HepG2 (cell line): ENCODE data around the gene SHANK3. TPM values are rescaled to one million over a fixed set of nuclear protein-coding genes. Genes with fewer than 3 reads are reported as not detected.

Experiments used
- ATAC-seq: fragments of 200-7000 bp; cut with Tn5 transposase; 3 replicates; pipeline ENCODE4 v1.9.1; 2020; ENCODE audit warnings: mild to moderate bottlenecking, moderate library complexity
- BruUV-seq: library from RNA; stranded (reverse); fragments of 400-500 nt; replicated peaks from 2 replicates; lab custom pipeline; 2021; lab: Mats Ljungman, UMichigan
- CTCF ChIA-PET: fragments of 300-600 bp; formaldehyde crosslinking; extraction: SDS; loops from one replicate; lab custom pipeline; 2021; ENCODE audit warnings: low total read pairs, inconsistent platforms, low intra/inter-chr PET ratio; lab: Yijun Ruan, JAX
- POLR2A ChIA-PET: fragments of 350-600 bp; sonication (Branson Sonifier 250); formaldehyde crosslinking; loops from one replicate; lab custom pipeline; 2020; ENCODE audit warnings: antibody characterized with exemption, inconsistent platforms; lab: Yijun Ruan, JAX
- DNase-seq: peaks from one replicate; pipeline ENCODE4 v3.0.0-alpha.2; 2015; ENCODE audit warnings: low spot score
- FAIRE-seq: peaks from 3 replicates; lab custom pipeline; 2011; peaks lifted over from hg19 to GRCh38; lab: Jason Lieb, UNC
- H2AFZ ChIP-seq: one replicate; pipeline ENCODE4 v1.6.1; 2011; ENCODE audit warnings: low read length, inconsistent platforms
- H3K27ac ChIP-seq: fragments of 300-600 bp; 3 replicates; pipeline ENCODE4 v1.8.0; 2011; ENCODE audit warnings: mixed run types, mild to moderate bottlenecking, mixed read lengths, low read length, inconsistent platforms; ENCODE audit not compliant: insufficient read depth; ENCODE audit errors: extremely low read length
- H3K27me3 ChIP-seq, 2 experiments: fragments of 200-600 bp in 1 of 2; 2 replicates in 1 of 2; 3 replicates in 1 of 2; pipeline versions ENCODE4 v1.6.0 to v1.8.0; 2011; ENCODE audit warnings: low read length in 2 of 2, mild to moderate bottlenecking in 2 of 2, moderate library complexity in 2 of 2, inconsistent platforms in 1 of 2; ENCODE audit not compliant: insufficient read depth in 2 of 2, control insufficient read depth in 1 of 2
- H3K36me3 ChIP-seq, 2 experiments: fragments of 200-600 bp in 1 of 2; replicated peaks in 1 of 2; 2 replicates in 1 of 2; 3 replicates in 1 of 2; pipeline versions ENCODE4 v1.5.1 to v1.8.0; 2011; ENCODE audit warnings: low read length in 2 of 2, inconsistent platforms in 1 of 2; ENCODE audit not compliant: insufficient read depth in 2 of 2, control insufficient read depth in 1 of 2
- H3K4me1 ChIP-seq: 2 replicates; pipeline ENCODE4 v1.5.1; 2012; ENCODE audit warnings: low read length, inconsistent platforms; ENCODE audit not compliant: insufficient read depth
- H3K4me2 ChIP-seq: 2 replicates; pipeline ENCODE4 v1.6.0; 2011; ENCODE audit warnings: low read depth, low read length, inconsistent platforms
- H3K4me3 ChIP-seq, 3 experiments: fragments of 200-600 bp in 1 of 3; sonication (generic), shearing (Covaris generic) in 1 of 3; replicated peaks in 1 of 3; 2 replicates each; pipeline ENCODE4 v1.5.1; 2011 to 2016; ENCODE audit warnings: low read length in 3 of 3, inconsistent platforms in 2 of 3, low read depth in 2 of 3, mild to moderate bottlenecking in 2 of 3, control low read depth in 1 of 3, mixed read lengths in 1 of 3; ENCODE audit not compliant: insufficient read depth in 1 of 3
- H3K79me2 ChIP-seq: one replicate; pipeline ENCODE4 v1.6.1; 2011; ENCODE audit warnings: low read length, inconsistent platforms; ENCODE audit not compliant: insufficient read depth
- H3K9ac ChIP-seq: 2 replicates; pipeline ENCODE4 v1.6.0; 2011; ENCODE audit warnings: mild to moderate bottlenecking, low read depth, low read length, inconsistent platforms; ENCODE audit not compliant: insufficient read depth
- H3K9me3 ChIP-seq: 2 replicates; pipeline ENCODE4 v1.5.1; 2012; ENCODE audit warnings: mild to moderate bottlenecking, low read length
- H4K20me1 ChIP-seq: 2 replicates; pipeline ENCODE4 v1.6.0; 2011; ENCODE audit warnings: inconsistent platforms, mild to moderate bottlenecking, low read length, moderate library complexity; ENCODE audit not compliant: insufficient read depth
- DMTF1 ChIP-seq: sonication (generic); formaldehyde crosslinking; IDR thresholded peaks from 2 replicates; pipeline ENCODE4 v1.4.0; 2020; ENCODE audit warnings: mild to moderate bottlenecking, missing genetic modification reagents
- FOSL2 ChIP-seq: sonication (generic); formaldehyde crosslinking; IDR thresholded peaks from 2 replicates; pipeline ENCODE4 v1.4.0; 2020; ENCODE audit warnings: missing genetic modification reagents
- IKZF5 ChIP-seq: IDR thresholded peaks from 2 replicates; pipeline ENCODE4 v1.6.1; 2018; ENCODE audit warnings: missing genetic modification reagents, mild to moderate bottlenecking, missing compliant biosample characterization
- NFRKB ChIP-seq: fragments of 450-650 bp; IDR thresholded peaks from 2 replicates; pipeline ENCODE4 v1.6.1; 2017
- PHF20 ChIP-seq: sonication (generic); formaldehyde crosslinking; IDR thresholded peaks from 2 replicates; pipeline ENCODE4 v1.5.0; 2020; ENCODE audit warnings: mild to moderate bottlenecking, missing genetic modification reagents
- ZBTB7A ChIP-seq: sonication (generic); formaldehyde crosslinking; IDR thresholded peaks from 2 replicates; pipeline ENCODE4 v1.8.0; 2022; ENCODE audit warnings: mild to moderate bottlenecking, missing genetic modification reagents
- ZNF20 ChIP-seq: sonication (generic); formaldehyde crosslinking; IDR thresholded peaks from 2 replicates; pipeline ENCODE4 v1.4.0; 2020; ENCODE audit warnings: mild to moderate bottlenecking, moderate library complexity, missing genetic modification reagents
- ZNF318 ChIP-seq: sonication (generic); formaldehyde crosslinking; IDR thresholded peaks from 2 replicates; pipeline ENCODE4 v1.4.0; 2020; ENCODE audit warnings: mild to moderate bottlenecking, missing genetic modification reagents
- ZNF333 ChIP-seq: sonication (generic); formaldehyde crosslinking; IDR thresholded peaks from 2 replicates; pipeline ENCODE4 v1.4.0; 2020; ENCODE audit warnings: mild to moderate bottlenecking, missing genetic modification reagents, borderline replicate concordance
- ZNF33A ChIP-seq: sonication (generic); formaldehyde crosslinking; IDR thresholded peaks from 2 replicates; pipeline ENCODE4 v1.5.1; 2020; ENCODE audit warnings: missing genetic modification reagents, mild to moderate bottlenecking, moderate library complexity, borderline replicate concordance
- ZNF549 ChIP-seq: sonication (generic); formaldehyde crosslinking; IDR thresholded peaks from 2 replicates; pipeline ENCODE4 v1.5.0; 2020; ENCODE audit warnings: missing genetic modification reagents
- ZNF652 ChIP-seq: IDR thresholded peaks from 2 replicates; pipeline ENCODE4 v1.6.1; 2016; ENCODE audit warnings: low read depth, borderline replicate concordance
- ZNF678 ChIP-seq: sonication (generic); formaldehyde crosslinking; IDR thresholded peaks from 2 replicates; pipeline ENCODE4 v1.4.0; 2020; ENCODE audit warnings: mild to moderate bottlenecking, missing genetic modification reagents
- ZNF766 ChIP-seq: sonication (generic); formaldehyde crosslinking; IDR thresholded peaks from 2 replicates; pipeline ENCODE4 v1.5.0; 2020; ENCODE audit warnings: missing genetic modification reagents, borderline replicate concordance
- ZSCAN21 ChIP-seq: sonication (generic); formaldehyde crosslinking; IDR thresholded peaks from 2 replicates; pipeline ENCODE4 v1.8.0; 2022; ENCODE audit warnings: mild to moderate bottlenecking, missing genetic modification reagents, moderate library complexity, borderline replicate concordance
- WGBS: methylation state at CpG from one replicate; pipeline ENCODE4 v1.1.6; 2017; ENCODE audit warnings: low lambda C conversion rate; 5-methylcytosine and 5-hydroxymethylcytosine counted together
- in situ Hi-C: cut with HindIII; loops from 2 replicates; pipeline ENCODE4 v1.10.0; 2017; ENCODE audit warnings: low pct_unique_long_range_greater_than_20kb; ENCODE audit not compliant: extremely low pct_ligation_motif_present
- intact Hi-C: fragments of 100-400 bp; cut with micrococcal nuclease; formaldehyde crosslinking; loops from one replicate; pipeline ENCODE4 v1.10.0; 2022; ENCODE audit not compliant: unreplicated experiment
- polyA plus RNA-seq, 8 experiments: library from polyadenylated mRNA; depleted of rRNA in 3 of 8; stranded (reverse) in 7 of 8; unstranded in 1 of 8; fragments of >200 nt; fragmentation: Illumina TruSeq in 4 of 8; extraction: Trizol in 4 of 8; gene quantifications; 2 replicates each; pipeline versions ENCODE4 v1.2.1 to v1.2.3, GENCODE V29; 2011 to 2016; ENCODE audit warnings: low read depth in 4 of 8, missing spikeins in 1 of 8, mixed read lengths in 1 of 8; ENCODE audit not compliant: insufficient read depth in 1 of 8
- total RNA-seq, 5 experiments: library from RNA; depleted of rRNA; stranded (reverse); fragments of >200 nt; fragmentation: Illumina TruSeq; extraction: Trizol; gene quantifications; 2 replicates each; pipeline ENCODE4 v1.2.3, GENCODE V29; 2016; ENCODE audit warnings: low read depth in 1 of 5

SHANK3 gene
- total and polyA plus RNA-seq, 2 of the 13 experiments (the other 11 are each of a cell fraction or from before 2014, with no cell fraction given): 2.9 to 4.6 TPM

GRCh38 chr22:50714150-50714549, 41.5 kb downstream of the SHANK3 start:
- Histone ChIP-seq H3K4me2 (no peak overlapping the region), H3K9ac (no peak overlapping the region), H3K9me3 (no peaks in the 10 kb centered on the region), H3K4me1 (peaks cover 13% of the 10 kb centered on the region; the same call in 1 of the 2 replicates), H4K20me1 (no peaks in the 10 kb centered on the region), H3K79me2 (no peaks in the 10 kb centered on the region), H3K27ac (no peak overlapping the region), H3K27me3 (no peaks in the 10 kb centered on the region), H3K4me3 (no peak overlapping the region), H3K36me3 (peaks cover 0 to 6% of the 10 kb centered on the region in 2 experiments; a peak in 4 of 5 replicates), H2AFZ (no peak overlapping the region)
- in situ Hi-C loops (no loop called here), intact Hi-C loops (no loop called here)
- 100% methylated on average over 5 of the region's 7 CpGs for WGBS
- BruUV-seq: no TSS peak
- no peak for FAIRE-seq
- ChIA-PET POLR2A (no interaction called here), CTCF (no interaction called here)
- ATAC-seq: no peak
- no peak for DNase-seq
- TF ChIP-seq PHF20 (CRISPR knock-in tag): no peak
- TF ChIP-seq DMTF1 (CRISPR knock-in tag): no peak
- no peak for TF ChIP-seq ZNF652 (CRISPR knock-in tag)
- no peak for TF ChIP-seq ZNF20
- no peak for TF ChIP-seq IKZF5 (CRISPR knock-in tag)
- TF ChIP-seq ZNF549 (CRISPR knock-in tag): no peak
- no peak for TF ChIP-seq NFRKB
- no peak for TF ChIP-seq ZNF33A (CRISPR knock-in tag)
- TF ChIP-seq ZSCAN21 (CRISPR knock-in tag): no peak
- no peak for TF ChIP-seq FOSL2 (CRISPR knock-in tag)
- TF ChIP-seq ZNF333 (CRISPR knock-in tag): no peak
- TF ChIP-seq ZNF678 (CRISPR knock-in tag): no peak
- no peak for TF ChIP-seq ZNF318 (CRISPR knock-in tag)
- TF ChIP-seq ZNF766 (CRISPR knock-in tag): no peak
- TF ChIP-seq ZBTB7A (CRISPR knock-in tag): no peak
